Stimulated activated CD4-positive, alpha-beta T cell treated with anti-CD3 and anti-CD28 coated beads, Interleukin-1b, Interleukin-23, amount 100 ng/mL, for 4 hours (primary cell): ENCODE data around the gene CTAG1A.
"Not testable (repeated sequence)": the region's sequence is repeated elsewhere in the genome, so short reads cannot be mapped to it uniquely, and the experiment has no call there.

ENCODE experiments used
- DNase-seq, 2 donors: peaks; one replicate each; pipeline ENCODE4 v3.0.0-alpha.2; 2020; ENCODE audit warnings: low read depth in 2 of 2

CTAG1A gene

DNA sequence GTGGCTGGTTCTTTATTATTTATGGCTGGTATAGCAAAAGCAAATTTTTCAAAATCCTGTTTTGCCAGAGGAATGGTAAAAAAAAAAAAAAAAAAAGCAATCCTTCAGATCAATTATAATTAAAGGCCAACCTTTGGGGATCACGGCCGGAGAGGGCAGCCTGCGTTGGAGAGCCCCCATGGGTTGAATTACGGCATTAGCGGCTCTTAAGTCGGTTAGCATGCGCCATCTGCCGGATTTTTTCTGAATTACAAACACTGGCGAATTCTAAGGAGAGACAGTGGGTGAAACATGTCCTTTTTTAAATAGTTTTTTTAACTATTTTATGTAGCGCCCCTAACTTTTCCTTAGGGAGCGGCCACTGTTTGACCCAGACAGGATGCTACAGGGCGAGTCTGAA lies 28.7 kb downstream of the CTAG1A start:
- DNase-seq, result not testable (repeated sequence)

DNA sequence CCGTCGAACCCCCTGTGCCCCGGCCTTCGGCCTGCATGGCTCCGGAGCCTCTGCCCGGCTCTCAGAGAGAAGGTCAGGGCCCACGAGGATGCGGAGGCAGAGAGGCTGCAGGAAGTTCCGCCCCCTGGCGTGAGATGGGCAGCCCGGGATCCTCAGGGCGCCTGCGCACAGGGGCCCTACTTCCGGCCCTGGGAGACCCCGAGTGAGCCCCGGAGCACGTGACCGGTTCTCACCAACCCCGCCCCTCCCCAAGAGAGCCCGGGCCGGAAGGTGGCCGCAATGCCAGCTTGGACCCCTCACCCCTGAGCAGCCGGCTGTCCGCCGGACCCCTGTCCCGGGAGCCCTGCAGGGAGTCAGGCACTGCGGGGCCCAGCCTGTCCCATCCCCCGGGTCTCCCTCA lies 34.2 kb downstream of the CTAG1A start, which contains the start of gene CTAG1B:
CTAG1B (minus strand) TSS at position 101 of the 400 bp plus-strand sequence; CDS start at position 37, 64 bp downstream.
- not testable (repeated sequence) for DNase-seq

DNA sequence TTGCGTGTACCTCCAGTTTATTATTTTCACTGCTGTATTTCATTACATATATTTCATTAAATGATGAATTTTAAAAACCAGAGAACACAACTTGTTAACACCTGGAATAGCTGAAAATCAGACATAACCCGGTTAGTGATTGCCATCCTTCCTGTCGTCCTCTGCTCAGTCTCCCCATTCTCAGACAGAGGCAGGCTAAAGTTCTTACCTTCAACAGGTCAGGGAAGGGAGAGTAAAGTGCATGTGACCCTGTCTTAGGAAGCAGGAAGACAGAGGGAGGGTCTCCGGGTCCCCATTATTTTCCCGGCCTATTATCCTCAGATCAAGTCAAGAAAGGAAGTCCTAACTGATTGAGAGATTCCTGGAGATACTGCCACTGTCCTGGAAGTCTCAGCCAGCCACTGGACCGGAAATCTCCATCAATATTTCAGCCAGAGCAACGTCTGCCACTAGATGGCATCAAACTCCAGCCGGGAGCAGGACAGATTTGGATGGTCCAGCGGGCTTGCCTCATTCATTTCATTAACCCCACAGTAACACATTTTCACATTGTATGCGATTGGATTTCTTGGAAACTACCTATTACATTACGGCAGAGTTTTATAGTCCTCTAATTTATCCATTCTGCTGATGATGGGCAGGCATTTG lies 36.0 kb downstream of the CTAG1A start:
- not testable (repeated sequence) for DNase-seq

DNA sequence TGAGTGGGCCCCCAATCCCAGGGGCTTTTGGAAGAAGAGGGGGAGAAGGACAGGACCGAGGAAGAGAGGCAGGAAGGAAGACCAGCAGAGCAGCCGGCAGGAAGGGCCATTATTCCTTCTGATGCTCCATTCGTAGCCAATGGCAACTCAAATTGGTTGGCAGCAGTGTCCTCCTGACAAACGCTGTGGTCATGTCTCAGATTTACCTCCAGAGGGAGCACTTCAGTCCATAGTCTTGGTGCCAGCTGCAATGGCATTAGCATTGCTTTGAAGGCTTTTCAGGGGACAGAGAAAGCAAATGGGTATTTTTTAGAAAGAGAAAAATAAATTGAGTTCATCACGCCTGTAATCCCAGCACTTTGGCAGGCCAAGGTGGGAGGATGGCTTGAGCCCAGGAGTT lies 44.0 kb downstream of the CTAG1A start:
- DNase-seq, result not testable (repeated sequence)

DNA sequence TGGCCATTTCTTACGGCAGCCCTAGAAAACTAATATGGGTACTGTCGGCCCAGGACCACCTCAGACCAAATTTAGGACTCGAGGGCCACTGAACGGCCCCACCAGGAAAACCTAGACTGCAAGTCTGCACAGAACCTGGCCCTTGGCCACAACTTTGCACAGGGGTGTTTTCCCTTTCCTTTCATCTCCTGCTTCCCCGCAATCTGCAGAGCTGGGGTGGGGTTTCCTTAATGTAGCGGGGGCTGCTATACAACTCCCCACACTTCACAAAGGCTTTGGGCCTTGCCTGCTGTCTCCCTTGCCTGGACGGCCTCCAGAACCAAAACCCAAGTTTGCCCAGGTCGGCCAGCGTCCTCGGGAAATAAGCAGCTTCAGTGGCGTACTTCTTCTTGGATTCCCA lies 46.0 kb downstream of the CTAG1A start:
- not testable (repeated sequence) for DNase-seq

DNA sequence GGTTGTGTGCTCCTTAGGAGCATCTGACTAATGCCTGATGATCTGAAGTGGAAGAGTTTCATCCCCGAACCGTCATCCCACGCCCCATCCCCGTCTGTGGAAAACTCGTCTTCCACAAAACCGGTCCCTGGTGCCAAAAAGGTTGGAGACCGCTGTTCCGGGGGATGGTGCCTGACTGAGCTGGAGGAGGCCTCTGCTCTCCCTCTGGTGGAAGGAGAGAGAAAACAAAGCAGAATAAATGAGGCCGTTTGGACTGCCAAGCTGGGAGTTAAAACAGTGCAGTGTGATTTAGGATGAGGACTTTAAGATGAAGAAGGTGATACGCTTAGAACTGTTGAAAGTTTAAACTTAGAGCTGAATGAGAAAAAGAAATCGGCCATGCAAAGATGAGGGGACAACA lies 48.7 kb downstream of the CTAG1A start:
- not testable (repeated sequence) for DNase-seq
